ENCODE data around the gene BRPF3.

DNA sequence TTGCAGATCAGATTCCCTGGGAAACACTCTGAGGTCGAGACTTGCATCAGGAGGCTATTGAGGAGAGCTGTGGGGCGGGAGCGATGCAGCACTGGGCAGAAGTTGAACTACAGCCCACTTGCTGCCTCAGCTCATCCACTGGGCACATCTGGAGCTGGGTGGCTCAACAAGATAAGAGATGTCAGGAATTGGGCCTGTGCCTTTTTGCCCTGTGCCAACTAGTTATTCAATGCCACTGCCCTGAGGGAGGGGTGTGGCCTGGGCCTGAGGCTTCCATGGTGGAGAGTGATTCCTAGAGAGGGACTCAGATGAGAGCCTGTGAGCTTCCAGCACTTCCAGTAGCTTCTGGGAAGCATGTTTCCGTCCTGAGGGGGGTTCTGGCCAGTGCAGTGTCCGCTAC lies 32.7 kb downstream of the BRPF3 start:
- TF ChIP-seq CREM (CRISPR knock-in tag; IDR thresholded peaks at IDR 0.05) (no peak), CBFB (CRISPR knock-in tag; IDR thresholded peaks at IDR 0.05; ENCODE audit: low read depth) (no peak), SMAD3 (CRISPR knock-in tag; IDR thresholded peaks at IDR 0.05; ENCODE audit: borderline replicate concordance) (no peak), TCF7 (CRISPR knock-in tag; IDR thresholded peaks at IDR 0.05; ENCODE audit: low read depth) (no peak), MLX (CRISPR knock-in tag; IDR thresholded peaks at IDR 0.05) (no peak), CREB1 (CRISPR knock-in tag; IDR thresholded peaks at IDR 0.05) (no peak), NR2C2 (CRISPR knock-in tag; IDR thresholded peaks at IDR 0.05) (no peak), USF2 (CRISPR knock-in tag; IDR thresholded peaks at IDR 0.05) (no peak)
- TF ChIP-seq, protein P1, sequence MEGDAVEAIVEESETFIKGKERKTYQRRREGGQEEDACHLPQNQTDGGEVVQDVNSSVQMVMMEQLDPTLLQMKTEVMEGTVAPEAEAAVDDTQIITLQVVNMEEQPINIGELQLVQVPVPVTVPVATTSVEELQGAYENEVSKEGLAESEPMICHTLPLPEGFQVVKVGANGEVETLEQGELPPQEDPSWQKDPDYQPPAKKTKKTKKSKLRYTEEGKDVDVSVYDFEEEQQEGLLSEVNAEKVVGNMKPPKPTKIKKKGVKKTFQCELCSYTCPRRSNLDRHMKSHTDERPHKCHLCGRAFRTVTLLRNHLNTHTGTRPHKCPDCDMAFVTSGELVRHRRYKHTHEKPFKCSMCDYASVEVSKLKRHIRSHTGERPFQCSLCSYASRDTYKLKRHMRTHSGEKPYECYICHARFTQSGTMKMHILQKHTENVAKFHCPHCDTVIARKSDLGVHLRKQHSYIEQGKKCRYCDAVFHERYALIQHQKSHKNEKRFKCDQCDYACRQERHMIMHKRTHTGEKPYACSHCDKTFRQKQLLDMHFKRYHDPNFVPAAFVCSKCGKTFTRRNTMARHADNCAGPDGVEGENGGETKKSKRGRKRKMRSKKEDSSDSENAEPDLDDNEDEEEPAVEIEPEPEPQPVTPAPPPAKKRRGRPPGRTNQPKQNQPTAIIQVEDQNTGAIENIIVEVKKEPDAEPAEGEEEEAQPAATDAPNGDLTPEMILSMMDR (IDR thresholded peaks at IDR 0.05) = no peak
- TF ChIP-seq, protein P2, sequence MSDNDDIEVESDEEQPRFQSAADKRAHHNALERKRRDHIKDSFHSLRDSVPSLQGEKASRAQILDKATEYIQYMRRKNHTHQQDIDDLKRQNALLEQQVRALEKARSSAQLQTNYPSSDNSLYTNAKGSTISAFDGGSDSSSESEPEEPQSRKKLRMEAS (CRISPR knock-in tag; IDR thresholded peaks at IDR 0.05) = no peak
- TF ChIP-seq, protein P3, sequence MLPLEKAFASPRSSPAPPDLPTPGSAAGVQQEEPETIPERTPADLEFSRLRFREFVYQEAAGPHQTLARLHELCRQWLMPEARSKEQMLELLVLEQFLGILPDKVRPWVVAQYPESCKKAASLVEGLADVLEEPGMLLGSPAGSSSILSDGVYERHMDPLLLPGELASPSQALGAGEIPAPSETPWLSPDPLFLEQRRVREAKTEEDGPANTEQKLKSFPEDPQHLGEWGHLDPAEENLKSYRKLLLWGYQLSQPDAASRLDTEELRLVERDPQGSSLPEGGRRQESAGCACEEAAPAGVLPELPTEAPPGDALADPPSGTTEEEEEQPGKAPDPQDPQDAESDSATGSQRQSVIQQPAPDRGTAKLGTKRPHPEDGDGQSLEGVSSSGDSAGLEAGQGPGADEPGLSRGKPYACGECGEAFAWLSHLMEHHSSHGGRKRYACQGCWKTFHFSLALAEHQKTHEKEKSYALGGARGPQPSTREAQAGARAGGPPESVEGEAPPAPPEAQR (CRISPR knock-in tag; IDR thresholded peaks at IDR 0.05) = no peak

All from WTC11 (cell line).